IMR-90 (cell line): Measurements from ENCODE around the gene AGBL5. TPM values are rescaled to one million over a fixed set of nuclear protein-coding genes. Genes with fewer than 3 reads are reported as not detected.

Source experiments
- ATAC-seq: fragments of 200-7000 bp; cut with Tn5 transposase; 2 replicates; pipeline ENCODE4 v1.9.1; 2020; ENCODE audit warnings: low read depth, mild to moderate bottlenecking, moderate library complexity
- BruUV-seq: library from RNA; stranded (reverse); fragments of 400-500 nt; replicated peaks from 2 replicates; lab custom pipeline; 2021; lab: Mats Ljungman, UMichigan
- CTCF ChIA-PET: fragments of 300-600 bp; formaldehyde crosslinking; extraction: SDS; loops from one replicate; lab custom pipeline; 2021; ENCODE audit warnings: antibody characterized with exemption; lab: Yijun Ruan, JAX
- POLR2A ChIA-PET: fragments of 300-600 bp; sonication (Branson Sonifier 250); formaldehyde crosslinking; loops from one replicate; lab custom pipeline; 2022; ENCODE audit warnings: antibody characterized with exemption; ENCODE audit not compliant: unreplicated experiment; lab: Charles Lee
- DNase-seq: peaks from one replicate; pipeline ENCODE4 v3.0.0; 2013
- H2AFZ ChIP-seq: replicated peaks from 2 replicates; pipeline ENCODE3; 2013; ENCODE audit warnings: low read length, mild to moderate bottlenecking; ENCODE audit not compliant: poor library complexity
- H2AK5ac ChIP-seq: 2 replicates; pipeline ENCODE4 v1.6.1; 2013; ENCODE audit warnings: low read depth, low read length, inconsistent platforms
- H2AK9ac ChIP-seq: replicated peaks from 2 replicates; pipeline ENCODE3; 2013; ENCODE audit warnings: mild to moderate bottlenecking, low read depth, low read length, moderate library complexity; ENCODE audit not compliant: poor library complexity
- H2BK120ac ChIP-seq: 2 replicates; pipeline ENCODE4 v1.6.1; 2013; ENCODE audit warnings: low read depth, low read length, inconsistent platforms
- H2BK15ac ChIP-seq: 3 replicates; pipeline ENCODE4 v1.6.1; 2013; ENCODE audit warnings: low read depth, low read length, inconsistent platforms
- H2BK20ac ChIP-seq: 2 replicates; pipeline ENCODE4 v1.6.1; 2013; ENCODE audit warnings: low read depth, mild to moderate bottlenecking, inconsistent platforms, low read length, moderate library complexity
- H2BK5ac ChIP-seq: 2 replicates; pipeline ENCODE4 v1.6.1; 2013; ENCODE audit warnings: mild to moderate bottlenecking, low read depth, low read length, inconsistent platforms; ENCODE audit not compliant: poor library complexity, severe bottlenecking
- H3K14ac ChIP-seq: replicated peaks from 2 replicates; pipeline ENCODE4 v1.6.1; 2013; ENCODE audit warnings: low read depth, low read length, inconsistent platforms
- H3K18ac ChIP-seq: 2 replicates; pipeline ENCODE4 v1.6.1; 2013; ENCODE audit warnings: low read depth, low read length, control low read depth
- H3K23ac ChIP-seq: 2 replicates; pipeline ENCODE4 v1.6.1; 2013; ENCODE audit warnings: low read depth, low read length, inconsistent platforms
- H3K27ac ChIP-seq: 2 replicates; pipeline ENCODE4 v1.5.1; 2013; ENCODE audit warnings: mild to moderate bottlenecking, control low read depth, low read length; ENCODE audit not compliant: insufficient read depth
- H3K27me3 ChIP-seq: 2 replicates; pipeline ENCODE4 v1.6.1; 2013; ENCODE audit warnings: low read length; ENCODE audit not compliant: control insufficient read depth, insufficient read depth
- H3K36me3 ChIP-seq: 2 replicates; pipeline ENCODE4 v1.6.1; 2013; ENCODE audit warnings: low read length, mixed read lengths; ENCODE audit not compliant: control insufficient read depth, insufficient read depth
- H3K4ac ChIP-seq: 2 replicates; pipeline ENCODE4 v1.6.1; 2013; ENCODE audit warnings: low read depth, low read length, inconsistent platforms
- H3K4me1 ChIP-seq: 2 replicates; pipeline ENCODE4 v1.6.1; 2013; ENCODE audit warnings: low read length, mixed read lengths; ENCODE audit not compliant: control insufficient read depth, insufficient read depth
- H3K4me2 ChIP-seq: 2 replicates; pipeline ENCODE4 v1.6.1; 2013; ENCODE audit warnings: low read depth, mild to moderate bottlenecking, control low read depth, low read length, moderate library complexity
- H3K4me3 ChIP-seq: 2 replicates; pipeline ENCODE4 v1.5.1; 2013; ENCODE audit warnings: low read depth, mild to moderate bottlenecking, control low read depth, low read length, moderate library complexity; ENCODE audit not compliant: insufficient read depth
- H3K56ac ChIP-seq: 2 replicates; pipeline ENCODE4 v1.6.1; 2013; ENCODE audit warnings: low read length, inconsistent platforms; ENCODE audit not compliant: insufficient read depth; ENCODE audit errors: extremely low read depth
- H3K79me1 ChIP-seq, 2 experiments: 2 replicates each; pipeline ENCODE4 v1.6.1; 2013; ENCODE audit warnings: low read length in 2 of 2, inconsistent platforms in 1 of 2, low read depth in 1 of 2
- H3K9ac ChIP-seq: 2 replicates; pipeline ENCODE4 v1.6.1; 2013; ENCODE audit warnings: low read depth, low read length, control low read depth
- H3K9me1 ChIP-seq: 2 replicates; pipeline ENCODE4 v1.6.1; 2013; ENCODE audit warnings: low read length, inconsistent platforms; ENCODE audit not compliant: insufficient read depth
- H3K9me3 ChIP-seq: 2 replicates; pipeline ENCODE4 v1.6.1; 2013; ENCODE audit warnings: low read length; ENCODE audit not compliant: control insufficient read depth, insufficient read depth
- H4K20me1 ChIP-seq: 2 replicates; pipeline ENCODE4 v1.6.1; 2013; ENCODE audit warnings: low read length, inconsistent platforms; ENCODE audit not compliant: insufficient read depth
- H4K5ac ChIP-seq: 2 replicates; pipeline ENCODE4 v1.6.1; 2013; ENCODE audit warnings: mild to moderate bottlenecking, low read depth, low read length, control low read depth
- H4K8ac ChIP-seq, 2 experiments: 2 replicates each; pipeline ENCODE4 v1.6.1; 2013; ENCODE audit warnings: low read depth in 2 of 2, low read length in 2 of 2, control low read depth in 1 of 2, inconsistent platforms in 1 of 2
- H4K91ac ChIP-seq: 2 replicates; pipeline ENCODE4 v1.6.1; 2013; ENCODE audit warnings: low read depth, low read length, inconsistent platforms; ENCODE audit not compliant: insufficient read depth
- BHLHE40 ChIP-seq: fragments of 150-350 bp; IDR thresholded peaks from 2 replicates; pipeline ENCODE4 v1.6.1; 2016; ENCODE audit warnings: mild to moderate bottlenecking, low read depth, low read length
- CEBPB ChIP-seq: IDR thresholded peaks from 2 replicates; pipeline ENCODE4 v1.6.1; 2012; ENCODE audit warnings: low read depth, low read length, improper control_type of control experiment
- CHD1 ChIP-seq: IDR thresholded peaks from 2 replicates; pipeline ENCODE4 v1.6.1; 2012; ENCODE audit warnings: low read depth, low read length, improper control_type of control experiment
- FOS ChIP-seq: fragments of 150-350 bp; IDR thresholded peaks from 2 replicates; pipeline ENCODE4 v1.6.1; 2016; ENCODE audit warnings: low read depth, low read length
- MAFK ChIP-seq: IDR thresholded peaks from 2 replicates; pipeline ENCODE4 v1.6.1; 2012; ENCODE audit warnings: low read depth, low read length, improper control_type of control experiment
- MXI1 ChIP-seq: IDR thresholded peaks from 2 replicates; pipeline ENCODE4 v1.6.1; 2012; ENCODE audit warnings: low read depth, mild to moderate bottlenecking, low read length, moderate library complexity, borderline replicate concordance
- NFE2L2 ChIP-seq: fragments of 150-350 bp; IDR thresholded peaks from 2 replicates; pipeline ENCODE4 v1.6.1; 2016; ENCODE audit warnings: low read depth, mild to moderate bottlenecking, low read length
- RAD21 ChIP-seq: IDR thresholded peaks from 2 replicates; pipeline ENCODE4 v1.6.1; 2012; ENCODE audit warnings: low read length, improper control_type of control experiment
- RCOR1 ChIP-seq: IDR thresholded peaks from 2 replicates; pipeline ENCODE4 v1.6.1; 2012; ENCODE audit warnings: mild to moderate bottlenecking, low read length, improper control_type of control experiment; ENCODE audit not compliant: insufficient replicate concordance
- RFX5 ChIP-seq: IDR thresholded peaks from 2 replicates; pipeline ENCODE4 v1.8.0; 2012; ENCODE audit warnings: low read depth, mild to moderate bottlenecking, low read length, moderate library complexity
- WGBS, 2 experiments: methylation state at CpG; one replicate each; pipeline versions ENCODE4 v1.1.5 to v1.1.7; 2013; ENCODE audit warnings: missing lambda C conversion rate in 2 of 2; ENCODE audit not compliant: insufficient read length in 1 of 2; ENCODE audit errors: extremely low coverage in 2 of 2; 5-methylcytosine and 5-hydroxymethylcytosine counted together
- dilution Hi-C: fragments of 300-500 bp; cut with HindIII; formaldehyde crosslinking; loops from one replicate; pipeline ENCODE4 v1.14.3; 2018; ENCODE audit warnings: low sequenced_read_pairs; ENCODE audit not compliant: unreplicated experiment
- in situ Hi-C: fragments of 300-500 bp; cut with MboI; formaldehyde crosslinking; loops from 3 replicates; pipeline ENCODE4 v1.14.3; 2019; ENCODE audit warnings: low sequenced_read_pairs, inconsistent platforms, mixed read lengths
- intact Hi-C: fragments of 100-400 bp; cut with micrococcal nuclease; formaldehyde crosslinking; loops from 2 replicates; pipeline ENCODE4 v1.10.0; 2022
- polyA plus RNA-seq, 3 experiments: library from polyadenylated mRNA; depleted of rRNA; stranded (reverse); fragments of >200 nt; gene quantifications; 2 replicates each; pipeline ENCODE4 v1.2.3, GENCODE V29; 2012; ENCODE audit warnings: low replicate concordance in 1 of 3
- total RNA-seq: library from RNA; depleted of rRNA; stranded (reverse); fragments of >200 nt; gene quantifications from 2 replicates; pipeline ENCODE4 v1.2.3, GENCODE V29; 2012
- TF ChIP-seq, protein P1 (sequence below): fragments of 150-350 bp; IDR thresholded peaks from 2 replicates; pipeline ENCODE4 v1.6.1; 2017; ENCODE audit warnings: mild to moderate bottlenecking, antibody characterized with exemption, low read length, low read depth
- TF ChIP-seq, protein P2 (sequence below): conservative IDR thresholded peaks from 2 replicates; pipeline ENCODE4 v1.5.1; 2012; ENCODE audit warnings: mild to moderate bottlenecking, low read depth, low read length, improper control_type of control experiment
- TF ChIP-seq, protein P3 (sequence below): fragments of 150-350 bp; IDR thresholded peaks from 2 replicates; pipeline ENCODE4 v1.6.1; 2016; ENCODE audit warnings: low read depth, mild to moderate bottlenecking, low read length, moderate library complexity, borderline replicate concordance

AGBL5 gene
- total and polyA plus RNA-seq, 2 of the 4 experiments (the other 2 are of a cell fraction): 19.0 to 26.2 TPM

DNA sequence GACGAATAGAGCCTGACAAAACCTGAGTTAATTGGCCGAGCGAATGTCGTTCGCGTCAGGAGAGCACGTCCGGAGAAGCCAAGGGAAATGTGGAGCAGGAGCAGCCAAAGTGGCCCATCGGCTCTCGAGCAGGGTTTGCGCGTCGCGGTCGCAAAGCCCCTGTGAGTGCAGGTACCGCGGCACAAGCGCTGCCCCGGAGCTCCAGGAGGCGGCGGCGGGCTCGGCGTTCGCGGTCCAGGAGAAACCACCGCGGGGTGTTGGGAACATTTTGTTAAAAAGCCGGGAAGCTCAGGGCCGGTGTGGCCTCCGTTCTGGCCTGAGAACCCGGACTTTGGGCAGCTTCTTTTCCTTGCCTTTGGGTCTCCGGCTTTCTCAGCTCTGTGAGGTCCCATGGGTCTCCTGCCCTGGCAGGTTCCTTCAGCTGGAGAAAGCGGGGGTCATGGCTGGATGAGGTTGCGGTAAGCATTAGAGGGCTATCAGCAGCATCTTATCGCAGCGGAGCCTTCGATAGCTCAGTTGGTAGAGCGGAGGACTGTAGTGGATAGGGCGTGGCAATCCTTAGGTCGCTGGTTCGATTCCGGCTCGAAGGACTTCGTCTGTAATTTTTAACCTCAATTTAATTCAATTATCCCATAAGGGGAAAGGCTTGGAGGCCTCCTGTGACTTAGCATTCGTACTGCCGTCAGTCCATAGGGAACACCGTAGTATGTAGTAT, 1.0 kb upstream of the AGBL5 start:
- H3K36me3 ChIP-seq: peaks cover 14% of the 10 kb centered on the region
- H3K23ac ChIP-seq: peak overlapping the region; percentile 48; the same call in 1 of the 2 replicates
- peaks cover 9% of the 10 kb centered on the region for H3K9me1 ChIP-seq
- no peak overlapping the region; the same call in 1 of the 2 replicates for H3K4ac ChIP-seq
- H4K8ac ChIP-seq: peak overlapping the region in 1 of 2 experiments; percentile 28; a peak in 1 of 4 replicates
- H2BK20ac ChIP-seq: no peak overlapping the region
- ATAC-seq: peak; percentile 83
- peak overlapping the region; percentile 93 for H2AFZ ChIP-seq
- H3K9me3 ChIP-seq: no peaks in the 10 kb centered on the region
- peaks cover 13% of the 10 kb centered on the region for H4K20me1 ChIP-seq
- peak overlapping the region; percentile 27 for H3K27ac ChIP-seq
- peak overlapping the region; percentile 85 for H3K4me2 ChIP-seq
- H3K18ac ChIP-seq: no peak overlapping the region
- peak; percentile 98 for DNase-seq
- ChIA-PET CTCF (interaction anchor here (1.0 kb wide), 2 partner anchors 31 to 40 kb away, joined by 3 read pairs; no protein-coding TSS in a partner anchor), POLR2A (interaction anchor here (0.5 to 1.2 kb wide), 2 partner anchors 9 to 15 kb away, joined by 3 read pairs; no protein-coding TSS in a partner anchor)
- H3K27me3 ChIP-seq: no peaks in the 10 kb centered on the region
- no TSS peak for BruUV-seq
- no peak overlapping the region for H2BK120ac ChIP-seq
- peak overlapping the region; percentile 73 for H2BK5ac ChIP-seq
- H3K4me1 ChIP-seq: peaks cover 5% of the 10 kb centered on the region
- peak overlapping the region; percentile 81 for H2AK9ac ChIP-seq
- intact Hi-C loops (loop anchor here (1.0 to 2.0 kb wide), 5 partner anchors 18 to 89 kb away; partner anchors contain the start of genes KHK, OST4 and TMEM214), in situ Hi-C loops (no loop called here), dilution Hi-C loops (no loop called here)
- H4K5ac ChIP-seq: 0 out of 2 replicates have a peak overlapping the region, but pooled peaks have one; percentile 14
- WGBS, 2 experiments: 1% methylated on average over 27 of the region's 48 CpGs; no CpG with 5 or more reads in 1 of the 2 experiments
- H3K14ac ChIP-seq: 0 out of 2 replicates have a peak overlapping the region, but pooled peaks have one; percentile 11
- peak overlapping the region; percentile 57 for H3K9ac ChIP-seq
- peak overlapping the region; percentile 6; the same call in 1 of the 2 replicates for H3K56ac ChIP-seq
- H2AK5ac ChIP-seq: no peak overlapping the region
- H3K4me3 ChIP-seq: peak overlapping the region; percentile 78
- H4K91ac ChIP-seq: no peak overlapping the region
- H3K79me1 ChIP-seq: peaks cover 0 to 19% of the 10 kb centered on the region in 2 experiments; a peak in 2 of 4 replicates
- H2BK15ac ChIP-seq: no peak overlapping the region
- TF ChIP-seq FOS (peak; percentile 98), NFE2L2 (0 out of 2 replicates have a peak, but pooled peaks have one; percentile 33), BHLHE40 (no peak), MXI1 (no peak), CHD1 (peak; percentile 59; the same call in 1 of the 2 replicates), RCOR1 (peak; percentile 4), CEBPB (no peak), MAFK (no peak), RAD21 (no peak; the same call in 1 of the 2 replicates), RFX5 (no peak)
- TF ChIP-seq, protein P1, sequence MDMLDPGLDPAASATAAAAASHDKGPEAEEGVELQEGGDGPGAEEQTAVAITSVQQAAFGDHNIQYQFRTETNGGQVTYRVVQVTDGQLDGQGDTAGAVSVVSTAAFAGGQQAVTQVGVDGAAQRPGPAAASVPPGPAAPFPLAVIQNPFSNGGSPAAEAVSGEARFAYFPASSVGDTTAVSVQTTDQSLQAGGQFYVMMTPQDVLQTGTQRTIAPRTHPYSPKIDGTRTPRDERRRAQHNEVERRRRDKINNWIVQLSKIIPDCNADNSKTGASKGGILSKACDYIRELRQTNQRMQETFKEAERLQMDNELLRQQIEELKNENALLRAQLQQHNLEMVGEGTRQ: no peak; the same call in 1 of the 2 replicates
- TF ChIP-seq, protein P2, sequence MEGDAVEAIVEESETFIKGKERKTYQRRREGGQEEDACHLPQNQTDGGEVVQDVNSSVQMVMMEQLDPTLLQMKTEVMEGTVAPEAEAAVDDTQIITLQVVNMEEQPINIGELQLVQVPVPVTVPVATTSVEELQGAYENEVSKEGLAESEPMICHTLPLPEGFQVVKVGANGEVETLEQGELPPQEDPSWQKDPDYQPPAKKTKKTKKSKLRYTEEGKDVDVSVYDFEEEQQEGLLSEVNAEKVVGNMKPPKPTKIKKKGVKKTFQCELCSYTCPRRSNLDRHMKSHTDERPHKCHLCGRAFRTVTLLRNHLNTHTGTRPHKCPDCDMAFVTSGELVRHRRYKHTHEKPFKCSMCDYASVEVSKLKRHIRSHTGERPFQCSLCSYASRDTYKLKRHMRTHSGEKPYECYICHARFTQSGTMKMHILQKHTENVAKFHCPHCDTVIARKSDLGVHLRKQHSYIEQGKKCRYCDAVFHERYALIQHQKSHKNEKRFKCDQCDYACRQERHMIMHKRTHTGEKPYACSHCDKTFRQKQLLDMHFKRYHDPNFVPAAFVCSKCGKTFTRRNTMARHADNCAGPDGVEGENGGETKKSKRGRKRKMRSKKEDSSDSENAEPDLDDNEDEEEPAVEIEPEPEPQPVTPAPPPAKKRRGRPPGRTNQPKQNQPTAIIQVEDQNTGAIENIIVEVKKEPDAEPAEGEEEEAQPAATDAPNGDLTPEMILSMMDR: peak; percentile 41
- TF ChIP-seq, protein P3, sequence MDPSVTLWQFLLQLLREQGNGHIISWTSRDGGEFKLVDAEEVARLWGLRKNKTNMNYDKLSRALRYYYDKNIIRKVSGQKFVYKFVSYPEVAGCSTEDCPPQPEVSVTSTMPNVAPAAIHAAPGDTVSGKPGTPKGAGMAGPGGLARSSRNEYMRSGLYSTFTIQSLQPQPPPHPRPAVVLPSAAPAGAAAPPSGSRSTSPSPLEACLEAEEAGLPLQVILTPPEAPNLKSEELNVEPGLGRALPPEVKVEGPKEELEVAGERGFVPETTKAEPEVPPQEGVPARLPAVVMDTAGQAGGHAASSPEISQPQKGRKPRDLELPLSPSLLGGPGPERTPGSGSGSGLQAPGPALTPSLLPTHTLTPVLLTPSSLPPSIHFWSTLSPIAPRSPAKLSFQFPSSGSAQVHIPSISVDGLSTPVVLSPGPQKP: no peak
